ENCODE results near the gene HDAC3.
"Not testable (repeated sequence)": the region's sequence is repeated elsewhere in the genome, so short reads cannot be mapped to it uniquely, and the experiment has no call there.

Gene HDAC3

DNA sequence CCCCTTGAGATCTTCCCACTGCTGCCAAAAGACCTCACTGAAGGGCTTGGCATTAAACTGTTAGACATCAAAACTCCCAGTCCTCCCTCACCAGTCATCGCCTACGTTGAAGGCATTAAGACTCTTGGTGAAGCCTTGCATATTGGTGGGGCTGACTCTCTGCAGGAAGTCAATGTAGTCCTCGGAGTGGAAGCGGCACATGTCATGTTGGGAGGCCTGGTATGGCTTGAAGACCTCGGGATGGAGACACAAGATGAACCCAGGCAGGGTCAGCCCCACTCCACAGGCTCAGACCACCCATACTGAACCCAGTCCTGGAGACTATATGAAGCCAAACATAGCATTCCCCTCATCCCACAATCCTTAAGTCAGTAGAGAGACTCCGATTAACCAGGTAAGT is 1.9 kb downstream of the HDAC3 start:
- no peak for DNase-seq (ENCODE audit: low spot score)

DNA sequence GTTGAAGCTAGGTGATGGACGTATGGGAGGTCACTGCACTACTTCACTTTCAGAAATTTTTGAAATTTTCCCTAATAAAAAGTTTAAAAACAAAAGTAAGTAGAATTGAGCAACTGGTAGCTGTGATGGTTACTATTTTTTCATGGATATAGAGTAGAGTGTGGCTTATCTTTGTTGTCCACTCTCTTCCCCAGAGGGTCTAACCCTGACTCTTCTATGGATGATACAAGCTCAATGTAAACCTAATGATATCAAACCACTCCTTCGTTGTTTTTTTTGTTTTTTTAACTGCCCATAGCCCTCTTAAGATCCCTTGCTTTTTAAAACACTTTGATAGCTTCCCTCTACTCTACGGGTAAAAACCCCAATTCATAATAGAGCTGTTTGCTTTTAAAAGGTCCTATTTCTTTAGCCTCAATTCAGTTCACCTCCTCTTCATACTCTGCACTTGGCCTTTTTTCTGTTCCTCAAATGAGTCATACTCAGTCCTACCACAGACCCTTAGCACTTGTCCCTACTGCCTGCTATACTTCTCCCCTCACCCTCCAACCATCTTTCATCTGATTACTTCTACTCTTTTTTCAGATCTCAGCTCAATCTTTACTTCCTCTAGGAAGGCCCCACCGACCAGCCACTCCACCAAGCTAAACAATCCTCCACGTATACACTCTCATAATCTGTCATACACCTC is 2.6 kb downstream of the HDAC3 start:
- no peak for DNase-seq (ENCODE audit: low spot score)

GRCh38 chr5:141632650-141633049 is 4.0 kb downstream of the HDAC3 start:
- DNase-seq (ENCODE audit: low spot score), result no peak

GRCh38 chr5:141630570-141631140 is 6.0 kb downstream of the HDAC3 start:
- no peak for DNase-seq (ENCODE audit: low spot score)

- no peak for DNase-seq (ENCODE audit: low spot score)
Measured at GRCh38 chr5:141628175-141628788, 8.4 kb downstream of the HDAC3 start.

DNA sequence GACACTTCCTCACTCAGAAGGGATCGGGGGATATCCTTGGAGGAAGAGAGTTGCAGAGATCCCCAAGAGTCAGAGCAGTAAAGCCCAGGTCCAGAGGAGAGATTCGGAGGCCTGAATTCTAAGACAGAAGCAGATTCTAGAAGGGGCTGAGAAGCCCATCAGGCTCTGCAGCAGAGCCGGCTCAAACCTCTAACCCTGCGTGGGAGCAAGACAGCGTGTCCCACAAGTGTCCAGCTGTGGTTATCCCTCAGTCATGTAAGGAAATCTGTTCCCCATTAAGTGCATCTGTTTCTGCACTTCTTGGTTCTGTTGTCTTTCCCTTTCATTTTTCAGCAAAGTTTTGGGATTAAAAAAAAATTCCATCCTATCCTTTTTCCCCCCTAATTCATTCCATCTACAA is 13.0 kb downstream of the HDAC3 start:
- no peak for DNase-seq (ENCODE audit: low spot score)

DNA sequence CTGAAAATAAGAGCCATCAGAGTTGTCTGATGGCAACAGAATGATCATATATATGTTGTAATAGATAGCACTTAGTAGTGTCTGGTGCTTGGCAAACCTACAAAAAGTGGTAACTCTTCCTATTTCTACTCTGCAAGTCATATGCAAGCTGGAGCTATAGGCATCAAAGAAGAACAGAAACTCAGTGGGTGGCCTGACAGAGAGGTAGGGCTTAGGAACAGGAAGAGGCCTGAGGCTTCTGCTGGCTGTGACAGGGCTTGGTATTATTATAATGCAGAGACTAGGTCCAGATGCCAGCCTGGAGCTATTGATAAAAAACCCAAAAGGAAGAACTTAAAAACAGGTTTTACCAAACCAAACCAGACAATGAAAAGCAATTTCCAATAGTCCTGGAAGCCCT is 13.5 kb downstream of the HDAC3 start:
- DNase-seq (ENCODE audit: low spot score), result no peak

GRCh38 chr5:141618804-141619554 is 17.7 kb downstream of the HDAC3 start, which contains the start of gene DIAPH1:
Gene DIAPH1 (minus strand): TSS chr5:141619000. CDS start chr5:141618914, 86 bp downstream.
- peak; percentile 85 for DNase-seq (ENCODE audit: low spot score)

DNA sequence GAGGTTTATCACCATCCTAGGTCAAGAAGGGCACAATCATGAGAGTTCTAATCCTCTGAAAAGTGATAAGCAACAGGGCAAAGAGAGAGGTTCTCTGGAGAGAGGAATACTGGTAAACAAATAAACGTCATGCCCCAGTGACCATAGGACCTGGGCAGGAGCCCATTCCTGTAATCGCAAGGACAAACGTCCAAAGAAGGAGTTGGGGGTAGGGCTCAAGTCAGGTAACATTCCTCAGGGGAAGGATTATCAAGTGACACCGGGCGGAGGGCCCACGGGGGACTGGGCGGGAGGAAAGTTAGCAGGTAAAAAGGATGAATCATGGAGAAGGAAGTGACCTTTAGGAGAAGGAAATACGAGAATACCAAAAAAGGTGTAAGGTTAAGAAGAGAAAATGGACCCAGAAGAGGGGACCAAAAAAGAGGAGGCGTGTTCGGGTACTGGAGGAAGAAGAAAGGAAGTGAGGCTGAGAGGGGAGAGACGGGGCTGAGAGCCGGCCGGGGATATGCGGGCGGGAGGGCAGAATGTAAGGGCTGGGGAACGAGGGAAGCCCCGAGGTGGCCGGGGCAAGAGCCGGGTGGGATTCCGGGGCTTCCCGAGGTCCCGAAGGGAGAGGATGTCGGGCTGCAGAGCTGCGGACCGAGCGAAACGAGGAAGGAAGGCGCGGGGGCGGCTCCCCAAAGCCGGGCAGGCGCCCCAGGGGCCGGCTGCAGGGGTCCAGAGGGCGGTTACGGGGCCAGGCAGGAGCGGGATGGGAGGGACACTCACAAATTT is 18.4 kb downstream of the HDAC3 start:
- DNase-seq (ENCODE audit: low spot score), result no peak

GRCh38 chr5:141617682-141618029 is 19.0 kb downstream of the HDAC3 start:
- no peak for DNase-seq (ENCODE audit: low spot score)

GRCh38 chr5:141617128-141617527 is 19.5 kb downstream of the HDAC3 start:
- no peak for DNase-seq (ENCODE audit: low spot score)

GRCh38 chr5:141615991-141616720 is 20.5 kb downstream of the HDAC3 start:
- DNase-seq (ENCODE audit: low spot score), result no peak

DNA sequence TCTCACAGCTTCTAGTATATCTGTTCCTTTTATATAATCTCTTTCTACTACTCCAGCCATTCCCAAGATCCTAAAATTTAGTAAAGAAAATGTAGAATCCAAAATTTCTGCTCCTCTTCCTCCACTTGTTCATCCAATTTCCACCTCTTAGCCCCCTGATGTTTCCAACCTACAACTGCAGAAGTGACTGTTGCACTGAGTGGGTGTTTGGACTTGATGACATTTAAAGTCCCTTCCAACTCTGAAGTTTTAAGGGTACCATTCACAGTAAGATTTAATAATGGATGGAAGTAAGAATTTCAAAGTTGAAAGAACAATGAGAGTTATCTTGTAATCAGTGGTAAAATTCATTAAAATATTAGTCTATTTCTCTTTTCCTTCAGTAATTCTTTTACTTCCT is 23.3 kb downstream of the HDAC3 start:
- DNase-seq (ENCODE audit: low spot score), result no peak

GRCh38 chr5:141611289-141611688 is 25.4 kb downstream of the HDAC3 start:
- DNase-seq (ENCODE audit: low spot score), result no peak

- DNase-seq (ENCODE audit: low spot score), result not testable (repeated sequence)
Measured at GRCh38 chr5:141609921-141610320, 26.7 kb downstream of the HDAC3 start.

GRCh38 chr5:141609044-141609443 is 27.6 kb downstream of the HDAC3 start:
- DNase-seq (ENCODE audit: low spot score), result no peak

DNA sequence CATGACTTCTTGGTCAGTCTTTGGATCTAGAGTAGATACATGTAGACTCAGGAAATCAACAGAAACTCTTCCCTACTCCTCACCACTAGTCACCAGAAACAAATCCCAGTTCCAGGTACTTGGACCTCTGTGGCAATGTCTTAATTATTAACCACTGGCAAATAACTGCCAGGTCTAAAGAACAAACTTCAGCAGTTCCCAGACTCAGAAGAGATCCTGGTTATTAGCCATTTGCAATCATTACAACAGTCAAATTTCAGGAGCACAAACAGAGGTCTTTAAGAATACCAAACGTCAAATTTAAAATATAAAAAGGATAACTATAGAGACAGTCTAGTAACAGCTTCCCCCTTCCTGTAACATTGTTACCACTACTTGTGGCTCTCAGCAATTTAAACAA is 28.1 kb downstream of the HDAC3 start:
- no peak for DNase-seq (ENCODE audit: low spot score)

GRCh38 chr5:141608046-141608445 is 28.6 kb downstream of the HDAC3 start:
- DNase-seq (ENCODE audit: low spot score), result no peak

GRCh38 chr5:141605523-141606277 is 30.9 kb downstream of the HDAC3 start:
- no peak for DNase-seq (ENCODE audit: low spot score)

- no peak for DNase-seq (ENCODE audit: low spot score)
Measured at GRCh38 chr5:141603923-141604717, 32.5 kb downstream of the HDAC3 start.

Data from putamen (tissue), 1 donor.